Measurements from ENCODE around the gene MSANTD1.
"Not testable (repeated sequence)": the region's sequence is repeated elsewhere in the genome, so short reads cannot be mapped to it uniquely, and the experiment has no call there.

The MSANTD1 gene

GRCh38 chr4:3291411-3291968 is 42.5 kb downstream of the MSANTD1 start:
- ATAC-seq: no peak

GRCh38 chr4:3291969-3292570 is 43.1 kb downstream of the MSANTD1 start:
- peak; percentile 9 to 12 for ATAC-seq

- ATAC-seq: peak; percentile 97
Observed at GRCh38 chr4:3292571-3293400, 43.8 kb downstream of the MSANTD1 start, which contains the start of gene RGS12. TSS of gene RGS12 (plus strand) at chr4:3293021. CDS start at chr4:3316171, 23,150 bp downstream.

DNA sequence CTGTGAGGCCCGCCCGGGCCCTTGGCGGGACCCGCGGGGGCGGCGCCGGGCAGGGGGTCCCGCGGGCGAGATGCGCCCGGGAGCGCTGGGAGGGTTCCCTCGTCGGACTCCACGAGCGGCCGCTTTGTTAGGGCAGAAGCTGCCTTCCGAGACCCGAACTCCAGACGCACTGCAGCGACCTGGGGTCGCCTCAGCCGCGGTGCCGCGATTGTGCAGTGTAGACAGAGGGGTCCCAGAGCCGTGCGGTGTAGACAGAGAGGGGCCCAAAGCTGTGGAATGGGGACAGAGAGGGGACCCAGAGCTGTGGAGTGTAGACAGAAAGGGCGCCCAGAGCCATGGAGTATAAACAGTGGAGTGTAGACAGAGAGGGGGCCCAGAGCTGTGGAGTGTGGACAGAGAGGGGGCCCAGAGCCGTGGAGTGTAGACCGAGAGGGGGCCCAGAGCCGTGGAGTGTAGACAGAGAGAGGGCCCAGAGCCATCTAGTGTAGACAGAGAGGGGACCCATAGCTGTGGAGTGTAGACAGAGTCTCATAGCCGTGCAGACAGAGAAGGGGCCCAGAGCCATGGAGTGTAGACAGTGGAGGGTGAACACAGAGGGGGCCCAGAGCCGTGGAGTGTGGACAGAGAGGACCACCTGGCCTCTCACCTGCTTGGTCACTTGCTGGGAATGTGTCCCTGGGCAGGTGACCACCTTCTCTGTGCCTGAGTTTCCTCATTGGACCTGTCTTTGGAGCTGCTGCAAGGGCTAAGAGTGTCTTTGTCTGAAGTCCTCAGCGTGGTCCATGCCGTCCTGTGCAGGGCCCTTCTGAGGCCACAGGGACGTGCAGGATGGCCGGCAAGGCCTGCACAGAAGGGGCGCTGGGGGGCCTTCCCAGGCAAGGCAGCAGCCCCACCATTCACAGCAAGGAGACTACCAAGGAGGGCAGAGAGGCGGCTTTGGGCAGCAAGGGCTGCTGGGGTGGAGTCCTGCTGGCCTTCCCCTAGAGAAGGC is 44.7 kb downstream of the MSANTD1 start:
- ATAC-seq: no peak

- no peak for ATAC-seq
Observed at GRCh38 chr4:3294401-3295241, 45.7 kb downstream of the MSANTD1 start.

DNA sequence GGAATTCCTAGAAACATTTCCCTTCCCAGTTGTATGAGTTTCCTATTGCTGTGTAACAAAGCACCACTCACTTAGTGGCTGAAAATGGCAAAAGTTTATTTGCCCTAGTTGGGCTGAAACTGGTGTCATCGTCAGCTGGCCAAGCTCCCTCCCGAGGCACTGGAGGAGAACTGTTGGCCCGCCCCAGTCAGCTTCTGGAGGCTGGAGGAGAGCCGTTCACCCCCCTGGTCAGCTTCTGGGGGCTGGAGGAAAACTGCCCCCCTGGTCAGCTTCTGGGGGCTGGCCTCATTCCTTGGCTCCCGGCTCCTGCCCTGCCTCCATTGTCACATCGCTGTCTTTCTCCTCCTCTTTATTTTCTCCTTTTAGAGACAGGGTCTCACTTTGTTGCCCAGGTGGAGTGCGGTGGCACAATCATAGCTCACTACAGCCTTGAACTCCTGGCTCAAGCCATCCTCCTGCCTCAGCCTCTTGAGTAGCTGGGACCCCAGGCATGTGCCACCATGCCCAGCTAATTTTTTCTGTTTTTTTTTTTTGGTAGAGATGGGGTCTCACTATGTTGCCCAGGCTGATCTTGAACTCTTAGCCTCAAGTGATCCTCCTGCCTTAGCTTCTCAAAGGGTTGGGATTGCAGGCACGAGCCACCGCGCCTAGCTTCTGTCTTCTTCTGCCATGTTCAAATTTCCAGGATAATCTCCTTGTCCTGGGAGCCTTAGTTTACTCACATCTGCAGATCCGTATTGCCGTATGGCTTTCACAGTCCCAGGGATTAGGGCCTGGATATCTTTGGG is 47.1 kb downstream of the MSANTD1 start:
- no peak for ATAC-seq

GRCh38 chr4:3296651-3297050 is 47.7 kb downstream of the MSANTD1 start:
- no peak for ATAC-seq

DNA sequence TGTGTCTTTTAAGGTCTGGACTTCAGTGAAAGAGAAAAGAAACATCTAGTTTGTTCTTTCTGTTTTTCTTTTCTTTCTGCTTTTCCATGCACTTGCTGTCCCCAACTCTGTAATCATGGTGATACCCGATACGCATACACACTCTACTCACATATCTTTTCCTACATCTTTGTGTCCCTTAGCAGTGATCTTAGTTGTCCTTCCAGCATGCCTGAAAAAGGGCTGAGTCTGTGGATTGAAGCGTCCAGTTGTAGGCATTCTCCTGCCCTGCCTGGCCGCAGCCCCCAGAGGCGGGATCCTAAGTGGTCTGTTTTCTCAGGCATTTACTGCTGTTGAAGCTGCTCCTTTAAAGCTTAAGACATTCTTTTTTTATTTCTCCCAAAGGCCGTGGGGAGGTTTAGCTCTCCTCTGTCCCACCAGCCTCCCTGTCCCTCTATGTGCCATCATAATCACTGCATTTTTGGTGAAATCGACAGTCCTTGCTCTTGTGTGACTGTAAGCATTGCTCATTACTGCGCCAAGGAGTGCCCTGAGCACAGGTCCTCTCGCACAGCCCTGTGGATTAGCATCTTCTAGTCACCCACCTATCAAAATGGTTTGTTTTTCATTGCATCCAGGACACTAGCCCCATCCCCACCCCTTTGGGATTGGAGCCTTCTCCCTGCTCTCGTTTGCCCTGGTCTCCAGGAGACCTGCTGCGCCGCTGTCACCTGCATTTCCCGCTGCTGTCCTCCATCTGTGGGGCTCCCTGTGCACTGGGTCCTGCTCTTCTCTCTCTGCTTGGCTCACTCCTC is 48.3 kb downstream of the MSANTD1 start:
- ATAC-seq: no peak

GRCh38 chr4:3299122-3299975 is 50.4 kb downstream of the MSANTD1 start:
- ATAC-seq: no peak

GRCh38 chr4:3299976-3300671 is 51.2 kb downstream of the MSANTD1 start:
- ATAC-seq: no peak

GRCh38 chr4:3300882-3301281 is 51.9 kb downstream of the MSANTD1 start:
- ATAC-seq: not testable (repeated sequence)

GRCh38 chr4:3301450-3302172 is 52.7 kb downstream of the MSANTD1 start:
- ATAC-seq: no peak

DNA sequence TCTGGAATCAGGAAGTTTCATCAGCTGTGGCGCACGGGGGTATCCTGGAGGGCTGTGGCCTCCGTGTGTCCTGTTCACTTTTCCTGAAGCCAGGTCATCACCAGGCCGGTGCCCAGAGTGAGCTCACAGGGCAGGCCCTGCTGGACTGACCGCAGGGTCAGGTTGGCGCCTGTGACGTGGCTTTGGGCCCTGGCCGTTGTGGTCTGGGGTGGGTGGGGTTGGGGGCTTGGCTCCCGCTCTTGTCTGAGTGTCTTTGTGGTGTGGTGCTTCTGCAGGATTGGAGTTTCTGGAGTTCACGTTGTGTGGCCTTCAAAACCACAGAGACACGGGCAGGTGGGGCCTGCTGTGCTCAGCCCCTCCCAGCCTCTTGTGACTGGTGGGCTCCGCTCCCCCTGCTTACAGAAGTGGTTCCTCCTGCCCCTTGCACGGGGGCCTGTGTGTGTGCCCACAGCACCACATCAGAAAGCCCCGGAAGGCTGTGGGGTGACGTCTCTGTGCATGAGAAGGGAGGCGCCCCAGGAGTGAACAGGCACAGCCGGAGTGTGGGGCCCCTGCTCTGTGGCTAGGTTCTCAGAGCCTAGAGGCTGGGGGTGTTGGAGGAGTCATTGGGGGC is 53.3 kb downstream of the MSANTD1 start:
- ATAC-seq: peak; percentile 93 to 94

DNA sequence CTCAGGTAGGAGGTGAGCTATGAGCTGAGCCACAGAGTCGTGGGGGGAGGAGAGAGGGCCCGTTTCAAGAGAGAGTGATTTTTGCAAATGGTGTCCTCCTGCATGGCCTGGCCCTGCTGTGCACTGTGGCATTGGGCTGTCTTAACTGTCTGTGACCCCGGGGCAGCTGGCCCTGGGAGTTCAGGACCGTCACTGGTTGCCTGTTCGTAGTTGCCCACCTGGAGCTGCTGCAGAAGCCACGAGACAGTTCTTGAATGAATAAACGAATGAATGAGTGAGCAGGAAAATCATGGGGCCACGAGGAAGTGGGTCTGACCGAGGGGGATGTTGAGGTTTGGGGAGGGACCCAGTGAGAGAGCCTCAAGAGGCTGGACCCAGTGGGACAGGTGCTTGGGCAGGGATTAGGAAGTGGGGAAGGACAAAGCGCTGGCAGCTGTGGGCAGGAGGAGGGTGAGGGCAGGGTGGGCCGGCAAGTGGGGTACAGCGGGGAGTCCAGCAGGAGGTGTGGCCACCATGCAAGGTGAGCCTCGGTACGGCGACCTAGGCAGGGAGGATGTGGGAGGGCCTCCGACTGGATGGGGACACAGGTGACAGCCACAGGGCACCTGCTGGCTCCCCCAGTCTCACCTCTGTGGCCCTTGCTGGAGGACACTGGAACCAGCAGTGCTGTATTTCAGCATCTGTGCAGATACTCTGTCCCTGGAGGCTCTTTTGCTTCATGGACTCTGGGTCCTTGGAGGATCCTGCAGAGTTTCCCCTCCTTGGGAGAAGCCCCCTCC is 54.0 kb downstream of the MSANTD1 start:
- no peak for ATAC-seq

DNA sequence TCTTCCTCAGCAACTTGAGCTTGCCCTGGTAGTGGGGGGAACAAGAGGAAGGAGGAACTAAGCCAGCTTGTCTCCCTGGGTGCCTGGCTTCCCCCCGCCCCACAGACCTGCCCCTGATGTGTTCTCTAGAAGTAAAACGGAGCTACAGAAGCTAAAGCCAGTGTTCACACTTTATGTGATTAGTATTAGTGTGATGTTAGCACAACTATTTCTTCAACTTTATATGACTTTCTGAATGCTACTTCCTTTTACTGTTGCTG is 54.5 kb downstream of the MSANTD1 start:
- no peak for ATAC-seq

- no peak for ATAC-seq
Observed at GRCh38 chr4:3303923-3304710, 55.2 kb downstream of the MSANTD1 start.

Data from activated CD4-positive, CD25-positive, alpha-beta regulatory T cell treated with anti-CD3 and anti-CD28 coated beads, Interleukin-2, amount 50 U/mL, for 24 hours (primary cell).